OCI-LY1 (cell line): ENCODE data around the gene DEGS2.

Experiments
- CTCF ChIP-seq: fragments of 200-600 bp; sonication (generic), shearing (Covaris generic); IDR thresholded peaks from 2 replicates; pipeline ENCODE4 v1.5.1; 2017; ENCODE audit warnings: mild to moderate bottlenecking, antibody characterized with exemption, low read length, moderate library complexity, mixed read lengths
- EZH2 ChIP-seq: fragments of 200-600 bp; sonication (generic), shearing (Covaris generic); IDR thresholded peaks from 2 replicates; pipeline ENCODE4 v1.8.0; 2017; ENCODE audit warnings: borderline replicate concordance, mixed run types, mild to moderate bottlenecking, antibody characterized with exemption, low read length, moderate library complexity, mixed read lengths

GRCh38 chr14:100203962-100204834 is 44.8 kb upstream of the DEGS2 start:
- no peak for TF ChIP-seq EZH2
- TF ChIP-seq CTCF: no peak
